NT2/D1 (cell line): ENCODE results near the gene FZD10.

Experiments used
- DNase-seq: peaks from one replicate; pipeline ENCODE4 v3.0.0-alpha.2; 2011; ENCODE audit warnings: low read depth, low spot score
- H3K27me3 ChIP-seq: 2 replicates; pipeline ENCODE4 v1.6.0; 2011; ENCODE audit warnings: mild to moderate bottlenecking; ENCODE audit not compliant: insufficient read length, insufficient read depth
- H3K36me3 ChIP-seq: 2 replicates; pipeline ENCODE4 v1.6.1; 2011; ENCODE audit warnings: mild to moderate bottlenecking, low read length, mixed read lengths; ENCODE audit not compliant: insufficient read depth, insufficient read length
- H3K4me1 ChIP-seq: 2 replicates; pipeline ENCODE4 v1.5.1; 2011; ENCODE audit not compliant: insufficient read depth, insufficient read length
- H3K4me3 ChIP-seq: 2 replicates; pipeline ENCODE4 v1.5.1; 2011; ENCODE audit warnings: low read depth; ENCODE audit not compliant: insufficient read length
- H3K9ac ChIP-seq: 2 replicates; pipeline ENCODE4 v1.6.0; 2011; ENCODE audit warnings: low read depth; ENCODE audit not compliant: insufficient read length
- H3K9me3 ChIP-seq: 2 replicates; pipeline ENCODE4 v1.5.1; 2011; ENCODE audit warnings: mild to moderate bottlenecking, low read length; ENCODE audit not compliant: insufficient read depth
- SUZ12 ChIP-seq: IDR thresholded peaks from 2 replicates; pipeline ENCODE4 v1.6.1; 2011; ENCODE audit not compliant: insufficient read length, insufficient read depth; ENCODE audit errors: extremely low read depth
- YY1 ChIP-seq: IDR thresholded peaks from 2 replicates; pipeline ENCODE4 v1.6.1; 2011; ENCODE audit not compliant: insufficient read length, insufficient read depth
- ZNF274 ChIP-seq: IDR thresholded peaks from 2 replicates; pipeline ENCODE4 v1.6.1; 2011; ENCODE audit warnings: mild to moderate bottlenecking, low read depth, low read length

FZD10 gene, protein sequence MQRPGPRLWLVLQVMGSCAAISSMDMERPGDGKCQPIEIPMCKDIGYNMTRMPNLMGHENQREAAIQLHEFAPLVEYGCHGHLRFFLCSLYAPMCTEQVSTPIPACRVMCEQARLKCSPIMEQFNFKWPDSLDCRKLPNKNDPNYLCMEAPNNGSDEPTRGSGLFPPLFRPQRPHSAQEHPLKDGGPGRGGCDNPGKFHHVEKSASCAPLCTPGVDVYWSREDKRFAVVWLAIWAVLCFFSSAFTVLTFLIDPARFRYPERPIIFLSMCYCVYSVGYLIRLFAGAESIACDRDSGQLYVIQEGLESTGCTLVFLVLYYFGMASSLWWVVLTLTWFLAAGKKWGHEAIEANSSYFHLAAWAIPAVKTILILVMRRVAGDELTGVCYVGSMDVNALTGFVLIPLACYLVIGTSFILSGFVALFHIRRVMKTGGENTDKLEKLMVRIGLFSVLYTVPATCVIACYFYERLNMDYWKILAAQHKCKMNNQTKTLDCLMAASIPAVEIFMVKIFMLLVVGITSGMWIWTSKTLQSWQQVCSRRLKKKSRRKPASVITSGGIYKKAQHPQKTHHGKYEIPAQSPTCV

DNA sequence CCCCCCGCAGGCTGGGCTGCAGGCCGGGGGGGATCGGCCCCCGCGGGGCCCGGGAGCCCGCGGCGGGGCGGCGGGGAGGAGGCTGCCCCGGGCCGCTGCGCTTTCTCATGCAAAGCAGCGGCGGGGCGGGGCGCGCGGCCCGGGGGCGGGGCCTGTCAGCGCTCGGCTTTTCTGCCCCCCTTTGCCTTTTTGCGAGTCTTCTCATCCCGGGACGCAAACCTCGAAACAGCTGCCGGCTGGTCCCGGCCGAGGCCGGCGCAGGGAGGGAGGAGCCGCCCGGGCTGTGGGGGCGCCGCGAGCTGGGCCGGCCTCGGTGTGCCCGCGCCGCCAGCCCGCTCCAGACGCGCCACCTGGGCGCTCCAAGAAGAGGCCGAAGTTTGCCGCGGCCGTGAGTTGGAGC lies at the start of gene FZD10:
Gene FZD10 (plus strand): TSS at position 198 of the 400 bp plus-strand sequence. CDS start 479 bp downstream, outside the sequence.
- peaks cover 12% of the 10 kb centered on the region; the same call in 1 of the 2 replicates for H3K9me3 ChIP-seq
- no peak for DNase-seq
- H3K27me3 ChIP-seq: peaks cover 80% of the 10 kb centered on the region
- TF ChIP-seq ZNF274: no peak
- TF ChIP-seq SUZ12: no peak
- TF ChIP-seq YY1: no peak
- peak within 1 kb of the TSS; percentile 68 for H3K9ac ChIP-seq
- peaks cover 11% of the 10 kb centered on the region for H3K4me1 ChIP-seq
- peak within 1 kb of the TSS; percentile 51 for H3K4me3 ChIP-seq
- H3K36me3 ChIP-seq: peaks cover 7% of the 10 kb centered on the region

DNA sequence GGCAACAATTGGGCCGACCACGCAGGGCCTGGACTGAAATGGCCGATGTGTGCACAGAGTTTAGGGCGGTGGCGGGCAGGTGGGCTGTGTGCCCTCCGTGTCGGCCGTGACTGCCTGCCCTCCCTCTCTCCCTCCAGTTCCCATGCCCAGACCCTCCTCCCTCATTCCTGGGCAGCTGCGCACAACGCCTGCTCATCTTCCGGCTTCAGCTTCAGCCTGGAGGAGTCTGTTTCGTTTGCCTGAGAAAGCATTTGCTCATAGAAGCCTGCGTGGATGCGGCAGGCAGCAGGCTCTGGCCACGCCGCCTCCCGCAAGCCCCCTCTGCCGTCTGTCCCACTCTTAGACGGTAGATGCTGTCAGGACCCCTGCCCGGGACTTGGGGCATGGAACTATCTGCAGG lies 47.3 kb upstream of the FZD10 start:
- TF ChIP-seq ZNF274 (no peak), YY1 (no peak), SUZ12 (no peak)
- Histone ChIP-seq H3K9me3 (no peaks in the 10 kb centered on the region), H3K9ac (no peak overlapping the region), H3K4me1 (peaks cover 15% of the 10 kb centered on the region), H3K27me3 (peaks cover 5% of the 10 kb centered on the region), H3K4me3 (no peak overlapping the region), H3K36me3 (no peaks in the 10 kb centered on the region)
- no peak for DNase-seq

DNA sequence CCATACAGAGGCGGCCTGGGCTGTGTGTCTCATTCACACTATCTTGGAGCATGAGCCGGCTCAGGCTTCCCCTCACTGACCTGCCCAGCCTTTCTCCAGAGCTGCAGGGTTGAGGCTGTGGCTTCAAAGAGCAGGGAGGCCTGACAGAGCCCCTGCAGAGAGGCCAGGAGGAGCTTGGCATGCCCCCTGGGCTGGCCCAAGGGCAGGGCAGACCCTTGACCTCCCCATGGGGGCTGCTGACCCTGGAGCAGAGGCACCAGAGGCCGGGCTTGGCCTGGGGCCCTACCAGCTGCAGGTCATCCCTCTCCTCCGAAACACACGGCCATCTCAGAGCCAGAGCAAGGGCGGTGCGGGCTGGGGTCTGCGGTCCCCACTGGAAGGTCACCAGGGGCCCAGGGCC lies 46.6 kb upstream of the FZD10 start:
- Histone ChIP-seq H3K9ac (peak overlapping the region; percentile 42), H3K4me1 (peaks cover 15% of the 10 kb centered on the region), H3K9me3 (no peaks in the 10 kb centered on the region), H3K36me3 (no peaks in the 10 kb centered on the region), H3K4me3 (no peak overlapping the region), H3K27me3 (peaks cover 5% of the 10 kb centered on the region)
- TF ChIP-seq SUZ12 (no peak), ZNF274 (no peak), YY1 (no peak)
- DNase-seq: no peak

DNA sequence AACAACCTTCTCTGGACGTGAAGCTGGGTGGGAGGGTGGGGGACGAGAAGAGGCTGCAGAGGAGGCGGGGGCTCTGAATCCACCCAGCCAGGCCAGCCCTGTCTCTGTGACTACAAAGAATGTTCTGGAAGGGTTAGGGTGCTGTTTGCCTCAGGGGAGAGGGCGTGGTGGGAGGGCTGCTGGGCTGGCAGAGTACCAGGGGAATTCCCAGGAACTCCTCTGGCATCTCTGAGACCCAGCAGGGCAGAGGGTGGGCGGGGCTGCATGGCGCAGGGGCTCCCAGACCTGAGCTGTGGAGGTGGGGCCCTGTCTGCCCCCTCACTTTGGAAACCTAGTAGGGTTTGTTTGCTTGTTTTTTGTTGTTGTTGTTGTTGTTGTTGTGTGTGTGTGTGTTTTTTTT lies 45.5 kb upstream of the FZD10 start:
- TF ChIP-seq YY1 (no peak), SUZ12 (no peak), ZNF274 (no peak)
- no peak for DNase-seq
- H3K9ac ChIP-seq: no peak overlapping the region
- H3K36me3 ChIP-seq: no peaks in the 10 kb centered on the region
- H3K4me1 ChIP-seq: peaks cover 15% of the 10 kb centered on the region
- peaks cover 5% of the 10 kb centered on the region for H3K27me3 ChIP-seq
- H3K4me3 ChIP-seq: no peak overlapping the region
- no peaks in the 10 kb centered on the region for H3K9me3 ChIP-seq

DNA sequence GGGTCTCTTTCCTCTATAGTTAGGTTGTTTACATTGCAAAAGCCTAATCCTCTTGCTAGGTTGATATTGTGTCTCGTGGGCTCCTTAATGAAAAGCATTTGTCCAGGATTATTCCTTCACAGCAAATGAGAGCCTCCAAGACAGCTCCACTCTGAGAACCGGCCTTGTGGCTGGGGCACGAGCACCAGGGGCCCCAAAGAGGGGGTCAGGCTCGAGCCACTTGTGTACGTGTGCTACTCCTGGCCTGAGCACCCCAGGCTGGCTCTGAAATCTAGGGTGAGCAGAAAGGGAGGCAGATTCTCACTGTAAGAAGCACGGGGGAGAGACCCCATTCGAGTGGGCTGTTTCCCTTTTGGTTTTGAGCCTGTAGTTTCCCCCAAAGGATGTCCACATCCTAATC lies 45.0 kb upstream of the FZD10 start:
- TF ChIP-seq SUZ12 (no peak), YY1 (no peak), ZNF274 (no peak)
- Histone ChIP-seq H3K9ac (no peak overlapping the region), H3K4me3 (no peak overlapping the region), H3K9me3 (no peaks in the 10 kb centered on the region), H3K4me1 (peaks cover 15% of the 10 kb centered on the region), H3K36me3 (no peaks in the 10 kb centered on the region), H3K27me3 (peaks cover 5% of the 10 kb centered on the region)
- no peak for DNase-seq

DNA sequence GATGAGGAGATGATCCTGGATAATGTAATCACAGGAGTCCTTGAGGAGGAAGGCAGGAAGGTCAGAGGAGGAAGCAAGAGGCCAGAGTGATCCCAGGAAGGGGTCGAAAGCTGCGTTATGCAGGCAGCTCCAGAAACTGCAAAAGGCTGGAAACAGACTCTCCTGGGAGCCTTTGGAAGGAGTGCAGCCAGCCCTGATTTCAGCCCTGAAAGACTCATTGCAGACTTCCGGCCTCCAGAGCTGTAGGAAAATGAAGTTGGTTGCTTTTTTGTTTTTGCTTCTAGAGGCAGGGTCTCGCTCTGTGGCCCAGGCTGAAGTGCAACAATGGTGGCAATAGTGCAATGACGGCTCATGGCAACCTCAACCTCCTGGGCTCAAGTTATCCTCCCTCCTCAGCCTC lies 44.6 kb upstream of the FZD10 start:
- peaks cover 5% of the 10 kb centered on the region for H3K27me3 ChIP-seq
- no peaks in the 10 kb centered on the region for H3K9me3 ChIP-seq
- no peak overlapping the region for H3K4me3 ChIP-seq
- TF ChIP-seq ZNF274 (no peak), YY1 (no peak), SUZ12 (no peak)
- no peak overlapping the region for H3K9ac ChIP-seq
- no peak for DNase-seq
- H3K4me1 ChIP-seq: peaks cover 15% of the 10 kb centered on the region
- H3K36me3 ChIP-seq: no peaks in the 10 kb centered on the region

DNA sequence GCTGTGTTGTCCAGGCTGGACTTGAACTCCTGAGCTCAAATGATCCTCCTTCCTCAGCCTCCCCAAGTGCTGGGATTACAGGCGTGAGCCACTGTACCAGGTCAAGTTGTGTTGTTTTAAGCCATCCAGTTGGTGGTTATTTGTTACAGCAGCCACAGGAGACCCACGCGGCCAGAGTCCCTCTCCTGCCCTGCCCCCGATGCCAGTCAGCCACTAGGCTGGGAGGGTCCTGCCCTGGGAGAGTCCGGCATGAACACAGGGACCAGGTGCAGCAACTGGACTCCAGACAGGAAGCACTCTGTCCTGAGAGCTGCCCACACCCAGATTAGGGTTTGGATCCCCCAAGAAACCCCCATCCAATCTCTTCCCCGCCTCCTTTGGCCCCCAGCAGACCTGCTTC lies 44.1 kb upstream of the FZD10 start:
- TF ChIP-seq SUZ12 (no peak), ZNF274 (no peak), YY1 (no peak)
- no peaks in the 10 kb centered on the region for H3K36me3 ChIP-seq
- no peak overlapping the region for H3K9ac ChIP-seq
- H3K27me3 ChIP-seq: peaks cover 5% of the 10 kb centered on the region
- DNase-seq: no peak
- no peaks in the 10 kb centered on the region for H3K9me3 ChIP-seq
- H3K4me3 ChIP-seq: no peak overlapping the region
- H3K4me1 ChIP-seq: peaks cover 15% of the 10 kb centered on the region
